KMS-11 (cell line): ENCODE measurements around the gene TMEM182.

Source experiments
- H2AFZ ChIP-seq: fragments of 200-600 bp; sonication (generic); 2 replicates; pipeline ENCODE4 v1.6.1; 2016; ENCODE audit warnings: antibody characterized with exemption, mixed run types, low read depth
- H3K27ac ChIP-seq: fragments of 200-600 bp; sonication (generic); 2 replicates; pipeline ENCODE4 v1.6.1; 2016; ENCODE audit warnings: mild to moderate bottlenecking, mixed run types
- H3K27me3 ChIP-seq: fragments of 200-600 bp; sonication (generic); 2 replicates; pipeline ENCODE4 v1.6.1; 2017; ENCODE audit warnings: mild to moderate bottlenecking, low read depth, mixed run types, moderate library complexity; ENCODE audit not compliant: insufficient read depth
- H3K36me3 ChIP-seq: fragments of 200-600 bp; sonication (generic); 2 replicates; pipeline ENCODE4 v1.6.1; 2017; ENCODE audit warnings: mild to moderate bottlenecking, mixed run types; ENCODE audit not compliant: insufficient read depth
- H3K4me1 ChIP-seq: fragments of 200-600 bp; sonication (generic); 2 replicates; pipeline ENCODE4 v1.6.1; 2016; ENCODE audit warnings: mild to moderate bottlenecking, low read depth, mixed run types; ENCODE audit not compliant: poor library complexity, severe bottlenecking
- H3K4me2 ChIP-seq: fragments of 200-600 bp; sonication (generic); 2 replicates; pipeline ENCODE4 v1.7.0; 2016; ENCODE audit warnings: mild to moderate bottlenecking, mixed run types
- H3K4me3 ChIP-seq: fragments of 200-600 bp; sonication (generic); IDR thresholded peaks from 2 replicates; pipeline ENCODE4 v1.6.1; 2017; ENCODE audit warnings: low read depth, low read length, mixed read lengths; ENCODE audit not compliant: insufficient read depth
- H3K79me2 ChIP-seq: fragments of 200-600 bp; sonication (generic); 2 replicates; pipeline ENCODE4 v1.6.1; 2016; ENCODE audit warnings: low read depth, mixed run types; ENCODE audit not compliant: insufficient read depth
- H3K9ac ChIP-seq: fragments of 200-600 bp; sonication (generic); 2 replicates; pipeline ENCODE4 v1.6.1; 2016; ENCODE audit warnings: mild to moderate bottlenecking, mixed run types
- H4K20me1 ChIP-seq: fragments of 200-600 bp; sonication (generic); 2 replicates; pipeline ENCODE4 v1.6.1; 2016; ENCODE audit warnings: mild to moderate bottlenecking, mixed run types; ENCODE audit not compliant: insufficient read depth
- TF ChIP-seq, protein P1 (sequence below): fragments of 200-600 bp; sonication (generic); conservative IDR thresholded peaks from 2 replicates; pipeline ENCODE4 v1.6.1; 2017; ENCODE audit warnings: low read depth, mild to moderate bottlenecking, antibody characterized with exemption, low read length, moderate library complexity, mixed read lengths

The TMEM182 gene

DNA sequence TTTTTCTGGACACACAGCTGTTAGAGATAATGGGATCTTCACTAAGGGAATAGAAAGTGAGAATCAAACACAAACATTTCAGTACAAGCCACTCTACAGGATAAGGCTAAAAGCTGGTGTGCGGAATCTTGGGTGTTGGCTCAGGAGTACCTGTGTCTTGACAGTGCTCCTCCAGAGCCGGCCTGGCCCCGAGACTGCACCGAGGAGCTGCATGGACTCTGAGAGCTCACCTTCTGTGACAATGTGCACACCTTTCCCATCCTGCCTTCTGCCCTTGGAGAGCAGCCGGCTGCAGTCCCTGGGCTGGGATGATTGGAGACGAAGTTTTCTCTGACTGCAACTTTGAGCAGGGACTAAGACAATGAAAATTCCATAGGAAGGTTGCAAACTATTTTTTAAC lies 89.1 kb downstream of the TMEM182 start:
- no peaks in the 10 kb centered on the region for H3K36me3 ChIP-seq
- TF ChIP-seq, protein P1, sequence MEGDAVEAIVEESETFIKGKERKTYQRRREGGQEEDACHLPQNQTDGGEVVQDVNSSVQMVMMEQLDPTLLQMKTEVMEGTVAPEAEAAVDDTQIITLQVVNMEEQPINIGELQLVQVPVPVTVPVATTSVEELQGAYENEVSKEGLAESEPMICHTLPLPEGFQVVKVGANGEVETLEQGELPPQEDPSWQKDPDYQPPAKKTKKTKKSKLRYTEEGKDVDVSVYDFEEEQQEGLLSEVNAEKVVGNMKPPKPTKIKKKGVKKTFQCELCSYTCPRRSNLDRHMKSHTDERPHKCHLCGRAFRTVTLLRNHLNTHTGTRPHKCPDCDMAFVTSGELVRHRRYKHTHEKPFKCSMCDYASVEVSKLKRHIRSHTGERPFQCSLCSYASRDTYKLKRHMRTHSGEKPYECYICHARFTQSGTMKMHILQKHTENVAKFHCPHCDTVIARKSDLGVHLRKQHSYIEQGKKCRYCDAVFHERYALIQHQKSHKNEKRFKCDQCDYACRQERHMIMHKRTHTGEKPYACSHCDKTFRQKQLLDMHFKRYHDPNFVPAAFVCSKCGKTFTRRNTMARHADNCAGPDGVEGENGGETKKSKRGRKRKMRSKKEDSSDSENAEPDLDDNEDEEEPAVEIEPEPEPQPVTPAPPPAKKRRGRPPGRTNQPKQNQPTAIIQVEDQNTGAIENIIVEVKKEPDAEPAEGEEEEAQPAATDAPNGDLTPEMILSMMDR: no peak
- H3K4me2 ChIP-seq: no peak overlapping the region
- no peak overlapping the region for H3K9ac ChIP-seq
- H3K27me3 ChIP-seq: no peaks in the 10 kb centered on the region
- no peak overlapping the region for H3K27ac ChIP-seq
- H4K20me1 ChIP-seq: no peaks in the 10 kb centered on the region
- H2AFZ ChIP-seq: no peak overlapping the region
- no peaks in the 10 kb centered on the region for H3K4me1 ChIP-seq
- H3K4me3 ChIP-seq: no peak overlapping the region
- H3K79me2 ChIP-seq: no peaks in the 10 kb centered on the region

DNA sequence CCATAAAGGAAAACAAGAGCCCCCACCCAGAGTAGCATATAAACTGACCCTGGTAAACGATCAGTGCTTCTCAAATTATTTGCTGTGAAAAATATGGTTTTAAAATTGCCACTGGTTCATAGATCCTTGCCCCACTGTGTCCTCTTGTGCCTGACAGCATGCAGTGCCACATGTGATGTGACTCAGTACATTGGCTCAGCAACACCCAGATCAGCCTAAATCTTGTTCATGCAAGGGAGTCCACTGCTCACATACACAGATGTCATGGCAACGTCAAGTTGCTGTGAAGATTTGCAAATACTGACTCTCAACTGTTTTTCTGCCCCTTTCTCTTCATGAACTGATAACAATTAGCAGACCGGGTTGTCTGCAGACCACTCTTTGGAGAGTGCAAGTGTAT lies 91.0 kb downstream of the TMEM182 start:
- no peaks in the 10 kb centered on the region for H3K27me3 ChIP-seq
- H3K4me3 ChIP-seq: no peak overlapping the region
- H2AFZ ChIP-seq: no peak overlapping the region
- no peaks in the 10 kb centered on the region for H3K79me2 ChIP-seq
- no peak overlapping the region for H3K9ac ChIP-seq
- no peaks in the 10 kb centered on the region for H3K4me1 ChIP-seq
- TF ChIP-seq, protein P1: no peak
- no peaks in the 10 kb centered on the region for H3K36me3 ChIP-seq
- no peaks in the 10 kb centered on the region for H4K20me1 ChIP-seq
- H3K4me2 ChIP-seq: no peak overlapping the region
- H3K27ac ChIP-seq: no peak overlapping the region
